ENCODE data around the gene THSD4.

DNA sequence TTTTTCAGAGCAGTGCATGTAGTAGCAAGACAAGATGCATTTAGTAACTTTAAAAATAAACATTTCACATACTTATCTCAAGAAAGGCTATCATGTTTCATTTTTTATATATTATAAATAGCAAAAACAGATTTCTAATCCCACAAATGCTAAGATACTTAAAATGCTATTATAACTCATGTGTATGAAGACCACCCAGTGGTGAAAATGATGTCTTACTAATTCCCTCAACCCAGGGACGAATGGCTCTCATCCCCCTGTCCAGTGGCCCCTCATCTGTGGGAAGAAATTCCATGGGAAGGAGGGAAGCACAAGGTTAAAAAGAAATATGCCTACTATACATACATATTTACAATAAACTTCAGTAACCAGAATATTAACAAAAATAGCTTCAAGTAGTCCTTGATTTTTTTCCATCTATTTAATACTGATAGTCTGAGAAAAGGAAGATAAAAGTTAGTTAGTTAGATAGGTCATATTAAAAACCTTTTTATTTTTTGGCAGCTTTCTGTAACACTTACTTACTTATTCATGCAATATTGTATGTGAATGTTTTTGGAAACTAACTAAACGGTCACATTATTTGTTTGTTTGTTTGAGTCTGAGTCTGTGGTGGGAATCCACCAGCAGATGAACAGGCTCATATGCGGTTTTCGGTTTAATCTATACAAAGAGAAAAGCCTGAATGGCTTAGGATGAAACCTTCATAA, 709.9 kb downstream of the THSD4 start:
- TF ChIP-seq, protein P1, sequence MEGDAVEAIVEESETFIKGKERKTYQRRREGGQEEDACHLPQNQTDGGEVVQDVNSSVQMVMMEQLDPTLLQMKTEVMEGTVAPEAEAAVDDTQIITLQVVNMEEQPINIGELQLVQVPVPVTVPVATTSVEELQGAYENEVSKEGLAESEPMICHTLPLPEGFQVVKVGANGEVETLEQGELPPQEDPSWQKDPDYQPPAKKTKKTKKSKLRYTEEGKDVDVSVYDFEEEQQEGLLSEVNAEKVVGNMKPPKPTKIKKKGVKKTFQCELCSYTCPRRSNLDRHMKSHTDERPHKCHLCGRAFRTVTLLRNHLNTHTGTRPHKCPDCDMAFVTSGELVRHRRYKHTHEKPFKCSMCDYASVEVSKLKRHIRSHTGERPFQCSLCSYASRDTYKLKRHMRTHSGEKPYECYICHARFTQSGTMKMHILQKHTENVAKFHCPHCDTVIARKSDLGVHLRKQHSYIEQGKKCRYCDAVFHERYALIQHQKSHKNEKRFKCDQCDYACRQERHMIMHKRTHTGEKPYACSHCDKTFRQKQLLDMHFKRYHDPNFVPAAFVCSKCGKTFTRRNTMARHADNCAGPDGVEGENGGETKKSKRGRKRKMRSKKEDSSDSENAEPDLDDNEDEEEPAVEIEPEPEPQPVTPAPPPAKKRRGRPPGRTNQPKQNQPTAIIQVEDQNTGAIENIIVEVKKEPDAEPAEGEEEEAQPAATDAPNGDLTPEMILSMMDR (IDR thresholded peaks at IDR 0.05), result no peak
- TF ChIP-seq POLR2A (IDR thresholded peaks at IDR 0.05), result no peak

Data from sigmoid colon (tissue), 3 donors.